Progenitor cell of endocrine pancreas (in vitro differentiated cells): Measurements from ENCODE around the gene SRSF10. TPM values are rescaled to one million over a fixed set of nuclear protein-coding genes. Genes with fewer than 3 reads are reported as not detected.
A peak's percentile ranks its signal among the peaks of the same experiment; 100 is the strongest.
"Not testable (repeated sequence)": the region's sequence is repeated elsewhere in the genome, so short reads cannot be mapped to it uniquely, and the experiment has no call there.

Source experiments
- DNase-seq: peaks from one replicate; pipeline ENCODE4 v3.0.0; 2021; ENCODE audit warnings: low spot score; ENCODE audit not compliant: unreplicated experiment
- H3K27ac Mint-ChIP-seq: 2 replicates; pipeline ENCODE4 v1.8.0; 2021; ENCODE audit warnings: mild to moderate bottlenecking, moderate library complexity, mixed read lengths
- H3K27me3 Mint-ChIP-seq: 2 replicates; pipeline ENCODE4 v1.8.0; 2021; ENCODE audit warnings: mixed read lengths
- H3K36me3 Mint-ChIP-seq: 2 replicates; pipeline ENCODE4 v1.8.0; 2022; ENCODE audit warnings: mixed read lengths; ENCODE audit not compliant: insufficient read depth
- H3K4me1 Mint-ChIP-seq: 2 replicates; pipeline ENCODE4 v1.8.0; 2021; ENCODE audit warnings: low read depth, mixed read lengths
- H3K4me3 Mint-ChIP-seq: 2 replicates; pipeline ENCODE4 v1.8.0; 2021; ENCODE audit warnings: low read depth, mild to moderate bottlenecking, moderate library complexity, mixed read lengths
- H3K9me3 Mint-ChIP-seq: 2 replicates; pipeline ENCODE4 v1.8.0; 2021; ENCODE audit warnings: low read depth, mixed read lengths
- CTCF ChIP-seq: fragments of 200-600 bp; sonication (generic); IDR thresholded peaks from one replicate; pipeline ENCODE4 v1.5.0; 2021; ENCODE audit warnings: antibody characterized with exemption, mild to moderate bottlenecking; ENCODE audit not compliant: unreplicated experiment
- total RNA-seq: library from RNA; stranded (reverse); gene quantifications from 2 replicates; pipeline ENCODE4 v1.2.1, GENCODE V29; 2021

The SRSF10 gene
- total RNA-seq, 1 donor from 2014 or later: 215 TPM

- Mint-ChIP-seq H3K27me3 (no peaks in the 10 kb centered on the region), H3K4me1 (no peaks in the 10 kb centered on the region), H3K9me3 (no peaks in the 10 kb centered on the region), H3K36me3 (no peaks in the 10 kb centered on the region), H3K27ac (no peak overlapping the region), H3K4me3 (no peak overlapping the region)
- no peak for DNase-seq
- no peak for TF ChIP-seq CTCF
Measured at GRCh38 chr1:23995431-23995837, 15.3 kb upstream of the SRSF10 start.

- not testable (repeated sequence) for H3K27me3 Mint-ChIP-seq, H3K9me3 Mint-ChIP-seq, H3K27ac Mint-ChIP-seq, H3K4me3 Mint-ChIP-seq, H3K36me3 Mint-ChIP-seq, DNase-seq, H3K4me1 Mint-ChIP-seq
Measured at GRCh38 chr1:23992011-23992410, 11.9 kb upstream of the SRSF10 start.

GRCh38 chr1:23989263-23989662 lies 9.1 kb upstream of the SRSF10 start:
- H3K27me3 Mint-ChIP-seq: no peaks in the 10 kb centered on the region
- no peaks in the 10 kb centered on the region for H3K9me3 Mint-ChIP-seq
- H3K4me1 Mint-ChIP-seq: peaks cover 3% of the 10 kb centered on the region
- TF ChIP-seq CTCF: no peak
- H3K27ac Mint-ChIP-seq: no peak overlapping the region
- H3K4me3 Mint-ChIP-seq: no peak overlapping the region
- DNase-seq: no peak
- H3K36me3 Mint-ChIP-seq: no peaks in the 10 kb centered on the region

- not testable (repeated sequence) for H3K4me3 Mint-ChIP-seq, H3K36me3 Mint-ChIP-seq, H3K4me1 Mint-ChIP-seq, H3K27me3 Mint-ChIP-seq, H3K27ac Mint-ChIP-seq, H3K9me3 Mint-ChIP-seq, DNase-seq
Measured at GRCh38 chr1:23987038-23987437, 6.9 kb upstream of the SRSF10 start.

GRCh38 chr1:23984417-23985186 lies 4.5 kb upstream of the SRSF10 start:
- Mint-ChIP-seq H3K27me3 (no peaks in the 10 kb centered on the region), H3K27ac (peak overlapping the region; percentile 56), H3K4me1 (peaks cover 13% of the 10 kb centered on the region)

GRCh38 chr1:23980728-23981070 lies 572 bp upstream of the SRSF10 start:
- Mint-ChIP-seq H3K9me3 (peaks cover 2% of the 10 kb centered on the region), H3K4me3 (peak overlapping the region; percentile 97), H3K4me1 (peaks cover 37% of the 10 kb centered on the region), H3K36me3 (peaks cover 7% of the 10 kb centered on the region), H3K27me3 (no peaks in the 10 kb centered on the region), H3K27ac (peak overlapping the region; percentile 99)
- TF ChIP-seq CTCF: no peak
- DNase-seq: no peak

More at GRCh38 chr1:23984417-23985186, 4.5 kb upstream of the SRSF10 start:
- Mint-ChIP-seq H3K4me3 (no peak overlapping the region), H3K36me3 (peaks cover under 1% of the 10 kb centered on the region), H3K9me3 (peaks cover 2% of the 10 kb centered on the region)
- TF ChIP-seq CTCF: no peak
- no peak for DNase-seq
